Kidney (tissue), 14 donors: ENCODE measurements around the gene SREBF1. TPM values are rescaled to one million over a fixed set of nuclear protein-coding genes. Genes with fewer than 3 reads are reported as not detected.

Source experiments
- DNase-seq, 5 donors: peaks; one replicate each; pipeline ENCODE4 v3.0.0-alpha.2; 2013 to 2020
- FAIRE-seq: peaks from 2 replicates; lab custom pipeline; 2012; peaks lifted over from hg19 to GRCh38; lab: Jason Lieb, UNC
- H3K27ac ChIP-seq, 2 donors: one replicate each; pipeline ENCODE4 v1.7.0; 2013; ENCODE audit warnings: low read depth in 2 of 2, low read length in 2 of 2, inconsistent platforms in 1 of 2
- H3K27me3 ChIP-seq: one replicate; pipeline ENCODE4 v1.7.1; 2013; ENCODE audit warnings: low read length, inconsistent platforms; ENCODE audit not compliant: control insufficient read depth, insufficient read depth
- H3K36me3 ChIP-seq, 3 donors: one replicate each; pipeline versions ENCODE4 v1.7.0 to v1.7.1; 2013; ENCODE audit warnings: low read length in 3 of 3, control low read depth in 1 of 3, inconsistent platforms in 1 of 3; ENCODE audit not compliant: insufficient read depth in 3 of 3, control insufficient read depth in 2 of 3
- H3K4me1 ChIP-seq, 3 donors: one replicate each; pipeline versions ENCODE4 v1.7.0 to v1.7.1; 2013; ENCODE audit warnings: low read length in 3 of 3, inconsistent platforms in 1 of 3, low read depth in 1 of 3; ENCODE audit not compliant: control insufficient read depth in 2 of 3, insufficient read depth in 2 of 3
- H3K4me3 ChIP-seq, 3 donors: one replicate each; pipeline versions ENCODE4 v1.7.0 to v1.8.1; 2013; ENCODE audit warnings: low read length in 3 of 3, control low read depth in 1 of 3, inconsistent platforms in 1 of 3
- H3K9ac ChIP-seq, 3 donors: one replicate each; pipeline versions ENCODE4 v1.7.0 to v1.7.1; 2013; ENCODE audit warnings: low read length in 3 of 3, control low read depth in 1 of 3, inconsistent platforms in 1 of 3
- H3K9me3 ChIP-seq, 3 donors: one replicate each; pipeline versions ENCODE4 v1.7.0 to v1.7.1; 2013; ENCODE audit warnings: low read length in 3 of 3, control low read depth in 1 of 3, inconsistent platforms in 1 of 3; ENCODE audit not compliant: control insufficient read depth in 2 of 3, insufficient read depth in 1 of 3
- intact Hi-C: fragments of 100-400 bp; cut with DNase I; formaldehyde crosslinking; loops from one replicate; pipeline ENCODE4 v1.11.1; 2022
- polyA plus RNA-seq: library from polyadenylated mRNA; stranded (reverse); fragments of 350-450 nt; fragmentation: Illumina TruSeq; extraction: RNeasy Lipid Tissue Mini Kit (QIAGEN cat#74804); gene quantifications from one replicate; pipeline ENCODE4 v1.2.3, GENCODE V29; 2014; ENCODE audit warnings: low read depth, low replicate concordance; ENCODE audit not compliant: insufficient read depth
- total RNA-seq: library from RNA; stranded (reverse); fragmentation: NEBNext Ultra II Directional; extraction: Animal tissue kit (Norgen Biotek cat#: 25700); gene quantifications from one replicate; pipeline ENCODE4 v1.2.1, GENCODE V29; 2021
- TF ChIP-seq, protein P1 (sequence below): IDR thresholded peaks from 3 replicates; pipeline ENCODE4 v1.5.1; 2012; ENCODE audit warnings: mild to moderate bottlenecking, moderate library complexity, borderline replicate concordance; ENCODE audit not compliant: insufficient read depth; ENCODE audit errors: extremely low read depth
- donor health status: control.
- donor health status: control.
- donor health status: control.
- donor health status: control.
- donor health status: control.
- donor health status: DM: yes; HTN: yes; CAD: no.
- donor health status: Normal renal cell carcinoma (clear cell type).

Gene SREBF1
- total and polyA plus RNA-seq, 2 donors from 2014 or later = 37.6 to 48.3 TPM

DNA sequence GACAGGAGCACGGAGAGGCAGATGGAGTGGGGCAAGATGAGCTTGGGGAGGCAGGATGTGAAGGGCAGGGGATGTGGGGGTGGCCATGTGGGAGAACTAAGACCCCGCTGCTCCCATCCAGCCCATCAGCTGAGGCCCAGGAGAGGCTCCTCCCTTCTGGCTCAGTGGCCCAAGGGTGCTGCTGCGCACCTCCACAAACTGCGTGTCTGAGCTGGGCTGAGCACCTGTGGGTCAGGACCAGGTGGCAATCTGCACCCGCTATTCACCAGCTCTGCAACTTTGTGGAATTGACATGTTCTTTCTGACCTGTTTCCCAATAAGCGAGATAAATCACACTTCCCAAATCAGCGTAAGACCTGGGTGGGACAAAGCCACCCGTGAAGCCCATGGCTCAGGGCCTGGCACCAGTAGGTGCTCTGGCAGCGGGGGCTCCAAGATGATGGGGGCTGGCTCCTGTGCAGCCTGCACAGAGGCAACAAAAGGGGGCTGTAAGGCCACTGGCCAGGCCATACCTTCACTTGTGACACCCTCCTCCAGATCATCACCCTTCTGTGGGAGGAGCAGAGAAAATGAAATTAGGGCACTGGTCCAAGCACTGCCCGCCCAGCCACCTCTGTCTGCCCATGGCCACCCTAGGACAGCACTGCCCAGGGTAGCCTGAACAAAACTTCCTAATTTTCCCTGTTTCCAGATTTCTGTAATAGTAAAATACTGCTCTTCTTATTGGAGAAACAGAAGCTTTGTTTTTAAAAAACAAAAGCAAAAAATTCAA is 11.7 kb upstream of the SREBF1 start:
- TF ChIP-seq, protein P1, sequence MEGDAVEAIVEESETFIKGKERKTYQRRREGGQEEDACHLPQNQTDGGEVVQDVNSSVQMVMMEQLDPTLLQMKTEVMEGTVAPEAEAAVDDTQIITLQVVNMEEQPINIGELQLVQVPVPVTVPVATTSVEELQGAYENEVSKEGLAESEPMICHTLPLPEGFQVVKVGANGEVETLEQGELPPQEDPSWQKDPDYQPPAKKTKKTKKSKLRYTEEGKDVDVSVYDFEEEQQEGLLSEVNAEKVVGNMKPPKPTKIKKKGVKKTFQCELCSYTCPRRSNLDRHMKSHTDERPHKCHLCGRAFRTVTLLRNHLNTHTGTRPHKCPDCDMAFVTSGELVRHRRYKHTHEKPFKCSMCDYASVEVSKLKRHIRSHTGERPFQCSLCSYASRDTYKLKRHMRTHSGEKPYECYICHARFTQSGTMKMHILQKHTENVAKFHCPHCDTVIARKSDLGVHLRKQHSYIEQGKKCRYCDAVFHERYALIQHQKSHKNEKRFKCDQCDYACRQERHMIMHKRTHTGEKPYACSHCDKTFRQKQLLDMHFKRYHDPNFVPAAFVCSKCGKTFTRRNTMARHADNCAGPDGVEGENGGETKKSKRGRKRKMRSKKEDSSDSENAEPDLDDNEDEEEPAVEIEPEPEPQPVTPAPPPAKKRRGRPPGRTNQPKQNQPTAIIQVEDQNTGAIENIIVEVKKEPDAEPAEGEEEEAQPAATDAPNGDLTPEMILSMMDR = no peak
- H3K4me3 ChIP-seq = no peak overlapping the region
- H3K27me3 ChIP-seq = no peaks in the 10 kb centered on the region
- H3K4me1 ChIP-seq = peaks cover 0 to 16% (median 9%) of the 10 kb centered on the region in 3 donors
- H3K9ac ChIP-seq = no peak overlapping the region
- FAIRE-seq (no peak), DNase-seq (peak in 1 of 5 donors; percentile 48)
- H3K9me3 ChIP-seq = no peaks in the 10 kb centered on the region
- H3K36me3 ChIP-seq = peaks cover 0 to 2% (median 0%) of the 10 kb centered on the region in 3 donors
- no peak overlapping the region for H3K27ac ChIP-seq
- intact Hi-C loops = no loop called here

DNA sequence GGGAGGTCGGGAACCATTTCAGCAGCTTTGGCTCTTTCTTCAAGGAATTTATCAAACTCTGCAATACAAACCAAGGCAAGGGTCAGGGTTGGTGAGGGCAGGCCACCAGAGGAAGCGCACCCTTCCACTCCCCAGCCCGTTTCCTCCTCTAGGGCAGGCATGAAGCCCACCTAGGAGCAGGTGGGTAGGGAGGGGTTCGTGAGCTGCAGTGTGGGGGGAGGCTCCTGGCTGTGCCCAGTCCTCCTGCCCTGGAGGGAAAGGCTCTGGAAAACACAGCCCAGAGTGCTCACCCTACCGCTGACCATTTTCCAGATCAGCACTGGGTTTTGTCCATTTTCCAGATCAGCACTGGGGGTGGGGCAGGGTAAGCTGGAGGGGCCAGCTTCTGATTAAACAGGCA is 10.9 kb upstream of the SREBF1 start:
- H3K9ac ChIP-seq = no peak overlapping the region
- H3K36me3 ChIP-seq = peaks cover 0 to 2% (median 0%) of the 10 kb centered on the region in 3 donors
- H3K27ac ChIP-seq = no peak overlapping the region
- H3K4me3 ChIP-seq = no peak overlapping the region
- DNase-seq (no peak), FAIRE-seq (no peak)
- no peaks in the 10 kb centered on the region for H3K27me3 ChIP-seq
- TF ChIP-seq, protein P1 = no peak
- peaks cover 0 to 16% (median 9%) of the 10 kb centered on the region in 3 donors for H3K4me1 ChIP-seq
- intact Hi-C loops = no loop called here
- H3K9me3 ChIP-seq = no peaks in the 10 kb centered on the region

DNA sequence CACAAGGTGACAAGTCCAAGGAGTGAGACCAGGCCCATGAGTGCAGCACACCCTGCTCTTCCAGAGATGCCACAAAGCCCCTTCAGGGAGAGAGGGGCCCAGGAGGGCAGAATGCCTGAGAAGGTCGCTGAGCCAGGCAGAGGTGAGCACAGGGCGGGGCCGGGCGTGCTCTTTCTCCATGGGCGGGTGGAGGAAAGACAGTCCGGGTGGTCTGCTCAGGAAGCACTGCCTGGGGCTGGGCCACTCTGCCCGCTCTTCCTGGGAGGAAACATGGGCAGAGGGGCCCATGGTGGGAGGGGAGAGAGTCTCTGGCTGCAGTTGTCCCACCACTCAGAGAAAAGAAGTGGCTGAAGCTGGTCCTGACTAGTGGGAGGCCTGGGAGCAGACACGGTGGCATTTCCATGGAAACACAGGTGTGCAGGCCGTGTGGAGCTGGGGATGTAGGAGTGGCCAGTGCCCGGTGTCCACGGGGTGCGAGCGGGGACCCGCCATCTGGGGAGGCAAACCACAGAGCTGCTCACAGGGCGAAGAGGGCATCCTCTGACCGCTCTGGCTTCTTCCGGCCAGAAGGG is 10.4 kb upstream of the SREBF1 start:
- no peak overlapping the region for H3K27ac ChIP-seq
- no peaks in the 10 kb centered on the region for H3K9me3 ChIP-seq
- FAIRE-seq (no peak), DNase-seq (peak in 4 of 5 donors; percentile 51 to 58 (median 54))
- H3K4me1 ChIP-seq = peaks cover 0 to 16% (median 10%) of the 10 kb centered on the region in 3 donors
- no peak overlapping the region for H3K4me3 ChIP-seq
- TF ChIP-seq, protein P1 = no peak
- H3K27me3 ChIP-seq = no peaks in the 10 kb centered on the region
- intact Hi-C loops = no loop called here
- no peak overlapping the region for H3K9ac ChIP-seq
- peaks cover 0 to 2% (median 0%) of the 10 kb centered on the region in 3 donors for H3K36me3 ChIP-seq
